Activated T-helper 17 cell treated with anti-CD3 and anti-CD28 coated beads, Interleukin-2, amount 50 U/mL, for 72 hours (primary cell): ENCODE measurements around the gene MED22. TPM values are rescaled to one million over a fixed set of nuclear protein-coding genes. Genes with fewer than 3 reads are reported as not detected.
"Not testable (repeated sequence)": the region's sequence is repeated elsewhere in the genome, so short reads cannot be mapped to it uniquely, and the experiment has no call there.

ENCODE experiments used
- ATAC-seq: fragments of 150-1000 bp; cut with Tn5 transposase; replicated peaks from 2 replicates; pipeline ENCODE4 v1.10.0; 2021; ENCODE audit warnings: mild to moderate bottlenecking, moderate library complexity
- H3K27ac Mint-ChIP-seq: one replicate; pipeline ENCODE4 v1.8.0; 2022; ENCODE audit warnings: mixed read lengths
- H3K27me3 Mint-ChIP-seq: one replicate; pipeline ENCODE4 v1.8.0; 2022; ENCODE audit warnings: mixed read lengths
- H3K36me3 Mint-ChIP-seq: one replicate; pipeline ENCODE4 v1.8.0; 2022; ENCODE audit warnings: low read depth, mild to moderate bottlenecking, mixed read lengths
- H3K4me1 Mint-ChIP-seq: one replicate; pipeline ENCODE4 v1.8.0; 2022; ENCODE audit warnings: mixed read lengths
- H3K4me3 Mint-ChIP-seq: one replicate; pipeline ENCODE4 v1.8.0; 2022; ENCODE audit warnings: mild to moderate bottlenecking, mixed read lengths
- H3K9me3 Mint-ChIP-seq: one replicate; pipeline ENCODE4 v1.8.0; 2022; ENCODE audit warnings: mixed read lengths
- total RNA-seq, 2 donors: library from RNA; stranded (reverse); gene quantifications; one replicate each; pipeline ENCODE4 v1.2.3, GENCODE V29; 2022

Gene MED22
- total RNA-seq, 2 donors from 2014 or later: 21.3 to 29.9 TPM

- no peak overlapping the region for H3K4me3 Mint-ChIP-seq
- no peaks in the 10 kb centered on the region for H3K9me3 Mint-ChIP-seq
- no peaks in the 10 kb centered on the region for H3K27me3 Mint-ChIP-seq
- H3K4me1 Mint-ChIP-seq: peaks cover 4% of the 10 kb centered on the region
- H3K27ac Mint-ChIP-seq: no peak overlapping the region
- peaks cover 40% of the 10 kb centered on the region for H3K36me3 Mint-ChIP-seq
- no peak for ATAC-seq
Observed at GRCh38 chr9:133327834-133328484, 20.0 kb downstream of the MED22 start.

DNA sequence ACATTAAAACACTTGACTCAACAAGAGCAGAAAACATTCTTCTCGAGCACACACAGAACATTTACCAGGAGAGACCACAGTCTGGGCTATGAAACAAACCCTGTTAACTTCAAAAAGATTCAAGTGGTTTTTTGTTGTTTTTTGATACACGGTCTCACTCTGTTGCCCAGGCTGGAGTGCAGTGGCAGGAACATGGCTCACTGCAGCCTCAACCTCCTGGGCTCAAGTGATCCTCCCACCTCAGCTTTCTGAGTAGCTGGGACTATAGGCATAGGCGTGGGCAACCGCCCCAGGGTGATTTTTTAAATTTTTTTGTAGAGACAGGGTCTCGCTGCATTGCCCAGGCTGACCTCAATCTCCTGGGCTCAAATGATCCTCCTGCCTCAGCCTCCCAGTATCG is 20.9 kb downstream of the MED22 start:
- peaks cover 30% of the 10 kb centered on the region for H3K36me3 Mint-ChIP-seq
- H3K27ac Mint-ChIP-seq, H3K4me3 Mint-ChIP-seq, H3K27me3 Mint-ChIP-seq, ATAC-seq, H3K4me1 Mint-ChIP-seq, H3K9me3 Mint-ChIP-seq: not testable (repeated sequence)

- no peaks in the 10 kb centered on the region for H3K4me1 Mint-ChIP-seq
- no peak overlapping the region for H3K27ac Mint-ChIP-seq
- peaks cover 6% of the 10 kb centered on the region for H3K36me3 Mint-ChIP-seq
- no peaks in the 10 kb centered on the region for H3K9me3 Mint-ChIP-seq
- H3K27me3 Mint-ChIP-seq: no peaks in the 10 kb centered on the region
- H3K4me3 Mint-ChIP-seq: no peak overlapping the region
- no peak for ATAC-seq
Observed at GRCh38 chr9:133323991-133324703, 23.8 kb downstream of the MED22 start.

DNA sequence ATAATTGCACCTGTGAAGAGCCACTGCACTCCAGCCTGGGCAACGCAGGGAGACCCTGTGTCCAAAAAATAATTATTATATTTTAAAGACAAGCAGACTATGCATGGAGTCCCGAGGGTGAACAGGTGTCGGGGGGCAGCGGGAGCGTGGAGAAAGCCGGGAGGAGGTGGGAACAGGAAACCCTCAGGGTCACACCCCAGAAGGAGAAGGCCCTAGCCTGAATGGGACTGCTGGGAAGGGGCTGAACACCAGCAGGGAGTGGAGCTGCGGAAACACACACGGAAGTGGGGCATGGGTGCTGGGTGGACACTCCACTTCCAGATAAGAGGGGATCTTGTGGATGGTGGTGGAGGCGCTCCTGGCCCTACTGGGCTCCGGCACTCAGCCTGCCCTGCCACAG is 24.7 kb downstream of the MED22 start:
- no peak for ATAC-seq
- H3K9me3 Mint-ChIP-seq: no peaks in the 10 kb centered on the region
- no peaks in the 10 kb centered on the region for H3K4me1 Mint-ChIP-seq
- H3K4me3 Mint-ChIP-seq: no peak overlapping the region
- no peak overlapping the region for H3K27ac Mint-ChIP-seq
- H3K27me3 Mint-ChIP-seq: no peaks in the 10 kb centered on the region
- no peaks in the 10 kb centered on the region for H3K36me3 Mint-ChIP-seq

- no peaks in the 10 kb centered on the region for H3K4me1 Mint-ChIP-seq
- no peak overlapping the region for H3K27ac Mint-ChIP-seq
- no peaks in the 10 kb centered on the region for H3K9me3 Mint-ChIP-seq
- no peaks in the 10 kb centered on the region for H3K27me3 Mint-ChIP-seq
- H3K36me3 Mint-ChIP-seq: no peaks in the 10 kb centered on the region
- no peak overlapping the region for H3K4me3 Mint-ChIP-seq
- no peak for ATAC-seq
Observed at GRCh38 chr9:133322701-133323100, 25.2 kb downstream of the MED22 start.

- no peak for ATAC-seq
- no peaks in the 10 kb centered on the region for H3K4me1 Mint-ChIP-seq
- H3K27ac Mint-ChIP-seq: no peak overlapping the region
- H3K36me3 Mint-ChIP-seq: no peaks in the 10 kb centered on the region
- no peaks in the 10 kb centered on the region for H3K9me3 Mint-ChIP-seq
- no peak overlapping the region for H3K4me3 Mint-ChIP-seq
- no peaks in the 10 kb centered on the region for H3K27me3 Mint-ChIP-seq
Observed at GRCh38 chr9:133321411-133321935, 26.5 kb downstream of the MED22 start.

- Mint-ChIP-seq H3K36me3 (no peaks in the 10 kb centered on the region), H3K27me3 (no peaks in the 10 kb centered on the region), H3K9me3 (no peaks in the 10 kb centered on the region), H3K4me3 (no peak overlapping the region), H3K27ac (no peak overlapping the region), H3K4me1 (no peaks in the 10 kb centered on the region)
- ATAC-seq: no peak
Observed at GRCh38 chr9:133320421-133320881, 27.5 kb downstream of the MED22 start.

DNA sequence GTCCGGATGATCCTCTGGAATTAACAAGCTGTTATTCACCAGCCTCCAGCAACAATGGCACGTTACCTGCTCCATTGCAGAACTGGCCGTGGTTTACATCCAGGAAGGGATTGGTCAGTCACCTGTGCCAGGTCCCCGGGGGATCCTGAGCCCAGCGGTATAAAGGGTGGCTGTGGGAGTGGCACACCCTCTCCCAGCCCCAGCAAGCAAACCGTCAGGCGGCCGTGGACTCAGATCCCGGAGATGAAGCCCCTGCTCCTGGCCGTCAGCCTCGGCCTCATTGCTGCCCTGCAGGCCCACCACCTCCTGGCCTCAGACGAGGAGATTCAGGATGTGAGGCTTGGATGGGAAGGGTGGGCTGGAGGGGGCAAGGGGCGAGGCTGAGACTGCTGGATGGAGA is 30.4 kb downstream of the MED22 start:
- H3K27ac Mint-ChIP-seq, H3K36me3 Mint-ChIP-seq, H3K27me3 Mint-ChIP-seq, H3K9me3 Mint-ChIP-seq, H3K4me3 Mint-ChIP-seq, H3K4me1 Mint-ChIP-seq, ATAC-seq: not testable (repeated sequence)

GRCh38 chr9:133315997-133316396 is 31.9 kb downstream of the MED22 start:
- Mint-ChIP-seq H3K4me3 (no peak overlapping the region), H3K9me3 (no peaks in the 10 kb centered on the region), H3K4me1 (no peaks in the 10 kb centered on the region), H3K36me3 (no peaks in the 10 kb centered on the region), H3K27me3 (no peaks in the 10 kb centered on the region), H3K27ac (no peak overlapping the region)
- no peak for ATAC-seq

DNA sequence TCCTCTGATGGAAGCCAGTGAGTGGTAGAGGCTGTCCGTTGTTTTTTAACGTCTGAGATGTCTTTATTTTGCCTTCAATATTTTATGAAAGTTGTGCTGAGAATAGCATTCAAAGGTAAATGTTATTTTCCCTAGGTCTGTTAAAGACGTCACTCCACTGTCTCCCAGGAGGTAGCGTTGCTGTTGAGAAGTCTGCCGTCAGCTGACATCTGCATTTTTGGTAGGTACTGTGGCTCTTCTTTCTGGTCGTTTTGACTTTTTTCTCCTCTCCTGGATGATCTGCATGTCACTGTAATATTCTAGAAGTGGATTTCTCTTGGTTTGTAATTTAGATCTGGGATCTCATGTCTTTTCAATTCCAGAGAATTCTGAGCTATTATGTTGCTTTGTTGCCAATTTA is 38.3 kb downstream of the MED22 start:
- Mint-ChIP-seq H3K4me3 (no peak overlapping the region), H3K4me1 (no peaks in the 10 kb centered on the region), H3K9me3 (no peaks in the 10 kb centered on the region), H3K27me3 (peaks cover 21% of the 10 kb centered on the region), H3K27ac (no peak overlapping the region), H3K36me3 (no peaks in the 10 kb centered on the region)
- no peak for ATAC-seq

GRCh38 chr9:133307301-133307700 is 40.6 kb downstream of the MED22 start:
- Mint-ChIP-seq H3K4me3 (no peak overlapping the region), H3K36me3 (no peaks in the 10 kb centered on the region), H3K27me3 (peaks cover 21% of the 10 kb centered on the region), H3K4me1 (no peaks in the 10 kb centered on the region), H3K27ac (no peak overlapping the region), H3K9me3 (no peaks in the 10 kb centered on the region)
- no peak for ATAC-seq

- H3K4me3 Mint-ChIP-seq: no peak overlapping the region
- ATAC-seq: no peak
- H3K27ac Mint-ChIP-seq: no peak overlapping the region
- no peaks in the 10 kb centered on the region for H3K36me3 Mint-ChIP-seq
- peaks cover 21% of the 10 kb centered on the region for H3K27me3 Mint-ChIP-seq
- no peaks in the 10 kb centered on the region for H3K9me3 Mint-ChIP-seq
- H3K4me1 Mint-ChIP-seq: no peaks in the 10 kb centered on the region
Observed at GRCh38 chr9:133306242-133307204, 41.4 kb downstream of the MED22 start.

- Mint-ChIP-seq H3K36me3 (no peaks in the 10 kb centered on the region), H3K4me3 (no peak overlapping the region), H3K4me1 (no peaks in the 10 kb centered on the region), H3K27ac (no peak overlapping the region), H3K9me3 (no peaks in the 10 kb centered on the region), H3K27me3 (peaks cover 21% of the 10 kb centered on the region)
- no peak for ATAC-seq
Observed at GRCh38 chr9:133305731-133306130, 42.2 kb downstream of the MED22 start.
